Neural progenitor cell (in vitro differentiated cells): ENCODE measurements around the gene PEAK1.

Experiments used
- EZH2phosphoT487 ChIP-seq: fragments of 200-600 bp; sonication (generic); IDR thresholded peaks from 2 replicates; pipeline ENCODE4 v1.6.1; 2017; ENCODE audit warnings: antibody characterized with exemption
- TF ChIP-seq, protein P1 (sequence below): fragments of 200-600 bp; sonication (generic); IDR thresholded peaks from 2 replicates; pipeline ENCODE4 v1.5.1; 2017; ENCODE audit warnings: antibody characterized with exemption, mild to moderate bottlenecking

DNA sequence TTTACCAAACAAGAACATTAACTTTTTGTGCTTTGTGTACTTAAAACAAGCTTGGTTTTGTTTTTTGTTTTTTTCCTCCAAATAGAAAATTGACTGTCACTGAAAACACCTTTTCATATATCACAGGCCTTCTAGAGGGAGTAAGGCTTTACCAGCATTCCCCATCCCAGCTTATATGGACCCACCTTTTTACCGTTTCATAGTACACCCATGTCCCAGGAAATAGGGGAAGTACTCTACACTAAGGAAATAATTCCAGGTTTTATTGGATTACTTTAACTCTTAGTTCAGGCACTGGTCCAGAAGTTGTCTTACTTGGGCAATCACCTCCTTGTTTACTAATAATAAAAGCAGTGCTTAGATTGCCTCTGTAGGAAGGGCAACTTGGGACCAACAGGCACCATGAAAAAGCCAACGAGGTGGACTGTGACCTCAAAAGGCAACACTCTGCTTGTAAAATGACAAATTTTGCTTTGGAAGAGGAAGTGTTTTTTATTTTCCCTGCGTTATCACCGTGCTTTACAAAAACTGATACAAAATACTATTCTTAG lies 27.0 kb upstream of the PEAK1 start:
- TF ChIP-seq, protein P1, sequence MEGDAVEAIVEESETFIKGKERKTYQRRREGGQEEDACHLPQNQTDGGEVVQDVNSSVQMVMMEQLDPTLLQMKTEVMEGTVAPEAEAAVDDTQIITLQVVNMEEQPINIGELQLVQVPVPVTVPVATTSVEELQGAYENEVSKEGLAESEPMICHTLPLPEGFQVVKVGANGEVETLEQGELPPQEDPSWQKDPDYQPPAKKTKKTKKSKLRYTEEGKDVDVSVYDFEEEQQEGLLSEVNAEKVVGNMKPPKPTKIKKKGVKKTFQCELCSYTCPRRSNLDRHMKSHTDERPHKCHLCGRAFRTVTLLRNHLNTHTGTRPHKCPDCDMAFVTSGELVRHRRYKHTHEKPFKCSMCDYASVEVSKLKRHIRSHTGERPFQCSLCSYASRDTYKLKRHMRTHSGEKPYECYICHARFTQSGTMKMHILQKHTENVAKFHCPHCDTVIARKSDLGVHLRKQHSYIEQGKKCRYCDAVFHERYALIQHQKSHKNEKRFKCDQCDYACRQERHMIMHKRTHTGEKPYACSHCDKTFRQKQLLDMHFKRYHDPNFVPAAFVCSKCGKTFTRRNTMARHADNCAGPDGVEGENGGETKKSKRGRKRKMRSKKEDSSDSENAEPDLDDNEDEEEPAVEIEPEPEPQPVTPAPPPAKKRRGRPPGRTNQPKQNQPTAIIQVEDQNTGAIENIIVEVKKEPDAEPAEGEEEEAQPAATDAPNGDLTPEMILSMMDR: no peak
- no peak for TF ChIP-seq EZH2phosphoT487
